GM19452 (cell line): ENCODE data around the gene C16orf86.

Source experiments
- ATAC-seq: cut with Tn5 transposase; IDR thresholded peaks from one replicate; pipeline ENCODE4 v1.9.1; 2021; ENCODE audit not compliant: unreplicated experiment

C16orf86 gene

DNA sequence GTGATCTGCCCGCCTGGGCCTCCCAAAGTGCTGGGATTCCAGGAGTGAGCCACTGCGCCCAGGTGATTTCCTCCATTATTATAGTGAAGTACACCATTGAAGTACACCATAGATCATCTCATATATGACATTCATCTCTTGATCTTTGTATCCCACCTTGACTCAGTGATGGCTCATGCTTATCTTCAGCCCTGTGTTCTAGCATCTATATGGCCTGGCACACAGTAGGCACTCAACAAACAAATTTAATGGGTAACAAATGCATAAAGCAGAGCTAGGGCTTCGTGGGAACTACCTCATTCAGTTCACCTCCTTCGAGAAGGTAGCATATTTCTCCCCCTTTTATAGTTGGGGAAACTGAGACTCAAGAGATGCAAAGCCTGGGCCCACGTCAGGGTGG lies 1.0 kb upstream of the C16orf86 start:
- ATAC-seq: no peak

DNA sequence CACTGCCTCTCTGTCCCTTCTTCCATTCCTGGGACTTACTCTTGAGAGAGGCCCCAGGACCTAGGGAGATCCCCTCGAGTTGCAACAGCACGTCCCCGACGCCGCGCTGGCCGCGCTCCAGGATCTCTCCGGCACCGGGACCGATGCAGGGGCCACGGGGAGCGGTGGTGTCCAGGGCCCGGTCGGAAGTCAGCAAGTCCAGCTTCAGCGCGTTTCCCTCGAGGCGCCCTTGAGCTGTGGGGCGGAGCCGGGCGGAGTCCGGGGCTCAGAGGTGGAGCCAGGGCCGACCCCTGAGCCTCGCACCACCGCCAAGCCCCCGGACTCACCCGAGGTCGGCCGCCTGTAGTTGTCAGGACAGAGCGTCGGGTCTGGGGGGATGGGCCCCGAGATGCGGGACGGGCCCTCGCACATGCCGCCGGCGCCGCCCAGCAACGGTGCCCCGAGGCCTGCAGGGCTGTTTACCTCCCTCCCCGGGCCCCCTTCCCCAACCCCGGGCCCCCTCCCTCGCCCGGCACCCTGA lies 522 bp upstream of the C16orf86 start:
- ATAC-seq: no peak

DNA sequence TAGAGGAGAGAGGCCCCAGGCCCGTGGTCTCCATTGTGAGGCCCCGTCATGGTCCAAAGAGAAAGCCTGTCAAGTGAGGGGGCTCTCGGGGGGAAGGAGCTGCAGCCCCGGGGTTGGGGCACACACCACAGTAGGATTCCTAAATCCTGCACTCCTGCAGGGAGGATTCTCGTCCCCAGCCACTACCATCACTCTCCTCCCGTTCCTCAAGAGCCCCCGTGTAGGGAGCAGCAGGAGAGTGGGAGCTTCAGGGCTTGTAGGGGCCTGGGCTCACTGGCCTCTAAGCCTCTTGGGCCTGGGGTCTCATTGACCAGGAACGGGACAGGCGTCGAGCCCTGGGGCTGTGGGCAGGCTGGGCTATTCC lies 821 bp downstream of the C16orf86 start:
- no peak for ATAC-seq

DNA sequence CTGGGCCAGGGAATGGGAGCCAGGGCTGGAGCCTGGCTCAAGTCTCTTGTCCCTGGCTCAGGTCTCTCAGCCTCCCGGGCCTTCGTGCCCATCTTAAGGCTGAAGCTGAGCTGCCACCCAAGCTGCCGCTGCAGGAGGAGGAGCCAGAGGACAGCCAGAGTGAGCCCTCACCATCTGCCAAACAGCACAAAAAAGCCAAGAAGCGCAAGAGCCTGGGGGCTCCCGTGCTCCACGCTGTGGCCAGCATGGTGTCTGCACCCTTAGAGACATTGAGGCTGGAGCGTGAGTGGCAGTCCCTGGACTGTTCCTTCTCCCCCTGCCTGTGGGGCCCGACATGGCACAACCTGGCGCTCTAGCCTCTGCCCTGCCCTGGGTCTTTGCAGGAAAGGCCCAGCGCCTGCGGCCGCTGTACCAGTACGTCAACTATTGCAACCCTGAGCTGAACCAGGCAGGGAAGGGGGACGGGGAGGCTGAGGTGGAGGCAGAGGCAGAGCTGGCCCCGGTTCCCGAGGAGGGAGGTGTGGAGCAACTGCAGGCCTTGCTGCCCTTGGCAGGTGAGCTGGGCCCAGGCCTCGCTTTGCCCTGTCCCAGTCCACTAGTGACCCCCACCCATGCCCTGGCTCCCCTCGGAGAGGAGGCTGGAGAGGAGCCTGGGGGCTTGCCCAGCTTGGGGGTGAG lies 1.3 kb downstream of the C16orf86 start:
- peak; percentile 81 for ATAC-seq

DNA sequence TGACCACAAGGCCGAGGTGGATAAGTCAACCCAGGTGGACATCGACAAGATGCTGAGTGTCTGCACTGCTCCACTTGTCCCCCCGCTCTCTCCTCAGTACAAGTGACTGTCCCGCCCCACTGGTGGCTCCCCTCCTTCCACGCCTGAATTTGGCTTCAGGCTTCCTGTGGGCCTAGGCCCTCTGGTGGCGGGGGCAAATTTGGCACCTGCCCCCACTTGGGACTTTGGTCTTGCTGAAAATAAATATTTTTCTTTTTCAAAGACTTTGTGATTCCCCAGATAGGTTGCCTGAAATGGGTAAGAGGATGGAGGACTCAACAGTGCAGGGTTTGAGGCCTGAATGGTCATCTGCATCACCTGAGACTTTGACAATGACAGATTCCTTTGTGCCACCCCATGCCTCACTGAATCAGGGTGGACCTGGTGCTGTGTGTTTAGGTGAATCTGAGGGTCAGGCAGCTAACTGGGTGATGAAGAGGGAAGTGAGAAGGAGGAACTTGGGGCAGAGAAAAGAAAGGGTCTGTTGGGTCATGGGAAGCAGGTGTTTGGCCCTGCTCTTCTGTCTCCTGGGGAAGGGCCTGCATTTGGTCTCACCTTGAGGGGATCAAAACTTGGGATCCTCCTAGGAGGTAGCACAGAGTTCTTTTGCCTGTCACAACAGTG lies 2.0 kb downstream of the C16orf86 start:
- no peak for ATAC-seq

DNA sequence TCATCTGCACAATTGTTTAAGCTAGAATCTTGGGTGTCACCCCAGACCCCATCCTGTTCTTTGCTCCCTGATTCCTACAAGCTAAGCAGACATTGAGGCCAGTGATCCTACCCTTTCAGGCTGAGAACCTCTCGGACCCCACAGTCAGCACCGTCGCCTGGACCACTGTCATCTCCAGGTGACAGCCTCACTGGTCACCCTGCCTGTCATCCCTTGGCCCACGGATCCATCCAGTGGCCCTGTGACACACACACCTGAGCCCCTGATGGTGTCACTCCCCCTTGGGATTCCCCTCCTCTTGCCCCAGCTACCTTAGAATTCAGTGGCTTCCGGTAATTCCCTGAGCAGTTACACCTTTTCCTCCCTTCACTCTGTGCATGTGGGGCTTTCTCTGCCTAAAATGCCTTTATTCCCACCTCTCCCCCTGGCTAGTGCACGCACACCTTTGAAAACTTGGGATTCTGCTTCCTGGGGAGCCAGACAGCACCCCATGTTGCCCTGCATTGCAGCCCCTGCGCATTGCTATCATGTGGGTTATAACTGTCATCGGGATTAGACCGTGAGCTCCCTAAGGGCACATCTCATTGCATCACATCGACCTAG lies 3.0 kb downstream of the C16orf86 start:
- ATAC-seq: no peak

DNA sequence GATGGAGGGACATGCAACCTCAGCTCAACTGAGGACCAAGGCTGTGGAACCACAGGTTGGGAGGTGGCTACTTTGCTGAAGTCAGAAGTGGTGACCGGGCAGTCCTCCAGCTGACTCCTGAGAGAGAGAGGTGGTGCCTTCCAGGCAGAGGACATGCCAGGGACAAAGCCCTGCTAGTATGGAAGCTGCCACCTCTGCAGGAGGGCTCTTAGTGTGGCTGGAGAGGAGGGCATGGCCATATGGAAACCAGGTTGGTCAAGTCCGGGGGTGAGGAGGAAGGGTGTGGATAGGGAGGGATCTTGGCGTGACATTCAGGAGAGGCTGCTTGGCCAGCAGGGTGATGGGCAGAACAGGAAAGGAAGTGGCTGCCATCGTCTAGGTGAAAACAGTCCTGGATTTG lies 5.7 kb downstream of the C16orf86 start:
- ATAC-seq: no peak

DNA sequence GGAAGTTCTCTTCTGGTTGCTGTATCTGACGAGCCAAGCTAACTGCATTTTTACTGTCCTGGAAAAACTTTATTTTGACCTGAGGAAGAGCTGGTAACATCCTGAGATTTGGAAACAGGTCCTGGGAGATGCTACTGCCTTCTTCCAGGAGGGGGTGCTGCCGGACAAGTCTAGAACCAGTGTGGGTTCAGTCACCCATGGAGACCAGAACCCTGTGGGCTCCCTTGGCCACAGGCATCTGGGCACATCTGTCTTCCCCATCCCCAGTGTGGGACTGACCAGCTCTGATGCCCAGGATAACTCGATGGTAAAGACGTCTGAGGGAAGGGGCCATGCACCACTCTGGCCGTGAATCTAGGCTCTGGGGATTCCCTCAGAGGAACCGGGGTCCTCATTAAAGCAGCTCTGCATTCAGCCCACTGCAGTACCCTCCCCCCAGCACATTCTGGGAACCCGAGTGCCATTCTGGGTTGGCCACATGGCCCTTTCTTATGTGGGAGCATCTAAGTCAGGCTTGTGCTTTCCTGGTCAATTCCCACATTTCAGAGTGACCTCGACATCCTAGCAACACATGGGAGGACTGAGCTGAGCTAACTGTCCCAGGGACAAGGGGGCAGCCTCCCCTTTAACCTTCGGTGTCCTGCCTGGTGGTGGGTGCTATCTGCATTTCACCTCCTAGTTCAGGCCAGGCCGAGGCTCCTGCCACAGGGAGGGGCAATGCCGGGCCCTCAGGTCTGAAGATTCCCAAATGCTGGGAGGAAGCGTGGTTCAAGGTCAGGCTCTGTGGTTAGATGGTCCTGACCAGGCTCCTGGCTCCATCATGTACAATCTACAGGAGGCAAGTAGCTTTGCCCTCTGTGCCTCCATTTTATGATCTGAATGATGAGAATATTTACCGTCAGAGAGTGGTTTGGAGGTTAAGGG lies 6.4 kb downstream of the C16orf86 start:
- ATAC-seq: no peak

DNA sequence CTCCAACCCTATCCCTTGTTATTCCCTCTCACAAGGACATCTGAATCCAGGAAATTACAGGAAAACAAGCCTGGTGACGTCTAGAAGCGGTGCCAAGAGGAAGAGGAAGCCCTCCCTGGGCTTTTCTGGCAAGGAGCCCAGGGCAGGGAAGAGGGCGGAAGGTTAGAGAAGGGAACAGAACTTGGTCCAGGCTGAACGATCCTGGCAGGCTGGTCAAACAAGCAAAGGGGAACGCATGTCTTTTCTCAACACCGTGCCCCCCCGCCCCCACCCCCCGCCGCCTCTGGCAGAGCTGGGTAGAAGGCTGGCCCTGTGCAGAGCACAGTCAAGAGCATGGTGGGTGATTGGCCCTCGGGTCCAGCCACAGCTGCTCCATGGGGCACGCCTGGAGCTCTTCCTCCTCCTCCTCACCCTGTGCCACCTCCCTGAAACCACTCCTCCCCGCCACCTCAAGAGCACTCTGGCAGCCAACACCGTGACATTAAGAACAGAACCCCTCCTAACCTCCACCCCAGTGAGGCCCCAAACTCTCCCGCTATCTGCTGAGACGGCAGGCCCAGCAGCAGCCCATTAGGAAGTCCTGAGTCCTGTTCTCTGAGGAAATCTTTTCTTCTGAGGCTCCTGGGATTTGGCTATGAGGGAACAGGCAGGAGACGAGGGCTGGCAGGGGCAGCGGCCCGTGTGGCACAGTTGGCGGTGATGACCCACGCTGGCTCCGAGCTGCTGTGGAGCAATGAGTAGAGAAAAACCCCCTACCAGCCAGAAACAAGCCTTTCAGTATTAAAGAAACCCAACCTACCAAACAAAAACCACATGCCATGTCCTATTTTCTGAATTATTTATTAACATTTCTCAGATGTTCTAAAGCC lies 7.3 kb downstream of the C16orf86 start:
- ATAC-seq: no peak

DNA sequence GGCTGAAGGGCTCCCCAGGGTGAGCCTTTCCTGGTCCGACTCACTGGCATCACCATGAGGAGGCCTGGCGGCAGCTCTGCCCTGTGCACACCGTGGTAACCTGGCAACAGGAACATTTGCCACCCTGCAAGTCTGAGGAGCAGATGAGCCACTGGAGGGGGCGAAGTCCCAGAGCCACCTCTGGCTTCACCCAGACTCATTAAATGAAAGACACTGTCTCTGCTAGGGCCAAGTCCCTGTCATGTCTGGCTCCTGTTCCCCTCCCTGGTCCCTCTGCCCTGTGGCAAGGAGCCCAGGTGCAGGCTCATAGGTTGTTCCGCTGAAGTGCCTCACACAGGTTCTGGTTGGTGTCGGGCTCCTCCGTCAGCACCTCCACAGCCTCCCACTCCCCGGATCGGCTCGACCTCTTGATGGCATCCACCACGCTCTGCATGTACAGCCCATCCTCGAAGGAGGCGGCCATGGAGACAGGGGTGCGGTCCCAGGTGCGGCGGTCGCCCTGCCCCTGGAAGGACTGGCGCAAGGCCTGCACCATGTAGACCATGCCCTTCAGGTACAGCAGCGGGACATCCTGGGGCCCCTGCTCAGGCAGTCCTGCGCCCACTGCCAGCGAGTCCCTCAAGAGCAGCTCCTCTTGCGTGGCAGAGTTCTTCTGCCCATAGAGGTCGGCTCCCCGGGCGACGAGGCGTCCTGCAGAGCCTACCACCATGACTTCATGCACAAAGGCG lies 8.4 kb downstream of the C16orf86 start:
- no peak for ATAC-seq

DNA sequence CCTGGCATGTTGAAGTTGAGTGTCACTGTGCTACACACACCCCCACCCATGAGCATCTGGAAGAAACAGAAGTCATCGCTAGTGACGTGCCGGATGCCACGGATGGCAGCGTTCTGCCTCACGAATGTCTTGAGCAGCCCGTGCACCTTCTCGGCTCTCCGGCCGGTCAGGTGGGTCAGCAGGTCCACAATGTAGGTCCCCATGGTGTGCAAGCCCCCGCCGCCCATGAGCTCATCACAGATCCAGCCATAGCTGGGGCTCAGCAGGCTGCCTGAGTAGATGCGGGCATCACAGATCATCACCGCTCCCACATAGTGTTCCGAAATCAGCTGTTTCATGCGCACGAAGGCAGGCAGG lies 8.9 kb downstream of the C16orf86 start:
- ATAC-seq: no peak

DNA sequence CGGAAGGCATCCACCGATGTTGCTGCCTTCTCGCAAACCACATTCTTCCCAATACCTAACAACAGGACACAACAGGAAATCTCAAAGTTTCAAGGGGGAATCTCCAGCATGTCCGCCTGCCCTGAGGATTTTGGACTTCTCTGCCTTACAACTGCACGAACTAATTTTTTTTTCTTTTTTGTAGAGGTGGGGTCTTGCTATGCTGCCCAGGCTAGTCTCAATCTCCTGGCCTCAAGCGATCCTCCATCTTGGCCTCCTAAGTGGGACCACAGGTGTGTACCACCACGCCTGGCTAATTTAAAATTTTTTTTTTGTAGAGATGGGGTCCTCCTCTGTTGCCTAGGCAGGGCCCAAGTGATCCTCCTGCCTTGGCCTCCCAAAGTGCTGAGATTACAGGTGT lies 9.4 kb downstream of the C16orf86 start:
- no peak for ATAC-seq

DNA sequence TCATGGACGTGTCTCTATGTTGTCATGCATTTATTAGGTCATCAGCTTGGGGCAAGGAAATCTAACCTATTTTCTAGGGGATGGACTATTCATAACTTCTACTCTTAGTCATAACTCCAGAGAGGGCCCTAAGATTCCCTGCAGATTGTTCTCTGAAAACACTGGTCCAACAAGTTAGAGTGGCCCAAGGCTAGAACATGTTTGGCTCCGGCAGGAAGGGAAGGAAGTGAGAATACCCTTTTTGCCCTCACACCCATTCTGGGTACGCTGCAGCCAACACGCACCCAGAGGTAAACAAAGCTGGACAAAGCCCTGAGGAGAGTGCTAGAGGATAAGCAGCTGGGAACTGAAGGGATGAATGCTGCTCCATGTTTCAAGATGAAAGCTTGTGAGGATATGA lies 9.9 kb downstream of the C16orf86 start:
- ATAC-seq: no peak

DNA sequence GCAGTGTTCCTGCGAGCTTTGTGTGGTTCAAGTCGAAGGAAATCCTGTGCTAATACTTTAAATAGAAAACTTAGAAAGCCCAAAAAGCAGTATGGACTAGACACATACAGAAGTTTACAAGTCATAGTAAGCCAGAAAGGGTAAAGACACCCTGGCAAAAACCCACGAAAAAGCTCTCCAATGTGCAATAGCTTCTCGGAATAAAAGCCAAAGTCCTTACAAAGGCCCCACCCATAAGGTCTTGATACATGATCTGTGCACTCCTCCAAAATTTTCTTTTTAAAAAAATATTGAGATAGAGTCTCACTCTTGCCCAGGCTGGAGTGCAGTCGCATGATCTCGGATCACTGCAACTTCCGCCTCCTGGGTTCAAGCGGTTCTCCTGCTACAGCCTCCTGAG lies 10.3 kb downstream of the C16orf86 start:
- ATAC-seq: no peak

DNA sequence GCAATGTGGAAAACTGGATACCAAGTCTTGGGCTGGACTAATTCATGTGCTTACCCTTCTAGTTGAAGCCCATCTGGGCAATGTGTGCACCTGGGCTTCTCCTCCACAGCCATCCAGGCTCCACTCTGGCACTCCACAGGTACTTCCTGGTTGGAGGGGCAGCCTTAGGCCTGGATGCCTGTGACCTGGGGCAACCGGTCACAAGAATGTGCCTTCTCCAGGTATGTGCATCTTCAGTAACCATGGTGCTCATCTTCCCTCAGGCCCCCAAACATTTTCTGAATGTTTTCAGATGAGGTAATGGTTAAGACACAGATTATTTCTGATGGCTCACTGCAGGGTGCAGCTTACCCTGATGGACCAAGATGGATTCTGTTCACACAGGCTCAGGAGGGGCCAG lies 11.1 kb downstream of the C16orf86 start:
- ATAC-seq: no peak

DNA sequence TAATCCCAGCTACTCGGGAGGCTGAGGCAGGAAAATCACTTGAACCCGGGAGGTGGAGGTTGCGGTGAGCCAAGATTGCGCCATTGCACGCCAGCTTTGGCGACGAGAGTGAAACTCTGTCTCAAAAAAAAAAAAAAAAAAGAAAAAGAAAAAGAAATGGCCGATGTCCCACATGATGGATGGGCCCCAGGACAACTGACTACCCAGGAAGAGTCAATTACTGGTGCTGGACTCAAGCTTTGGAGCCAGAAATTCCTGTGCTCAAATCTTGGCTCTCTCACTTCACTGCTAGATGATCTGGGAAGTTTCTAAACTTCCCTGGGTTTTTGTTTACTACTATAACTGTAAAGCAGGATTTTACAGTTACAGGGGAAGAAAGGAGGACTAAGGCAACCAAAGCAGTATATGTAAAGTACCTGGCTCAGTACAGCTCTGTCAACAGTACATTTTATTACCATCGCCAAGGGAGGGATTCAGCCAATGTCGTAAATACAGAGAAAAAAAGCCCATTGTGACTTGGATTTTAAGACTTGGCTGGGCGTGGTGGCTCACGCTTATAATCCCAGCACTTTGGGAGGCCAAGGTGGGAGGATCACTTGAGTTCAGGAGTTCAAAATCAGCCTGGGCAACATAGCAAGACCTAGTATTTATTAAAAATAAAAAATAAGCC lies 11.9 kb downstream of the C16orf86 start:
- ATAC-seq: no peak

DNA sequence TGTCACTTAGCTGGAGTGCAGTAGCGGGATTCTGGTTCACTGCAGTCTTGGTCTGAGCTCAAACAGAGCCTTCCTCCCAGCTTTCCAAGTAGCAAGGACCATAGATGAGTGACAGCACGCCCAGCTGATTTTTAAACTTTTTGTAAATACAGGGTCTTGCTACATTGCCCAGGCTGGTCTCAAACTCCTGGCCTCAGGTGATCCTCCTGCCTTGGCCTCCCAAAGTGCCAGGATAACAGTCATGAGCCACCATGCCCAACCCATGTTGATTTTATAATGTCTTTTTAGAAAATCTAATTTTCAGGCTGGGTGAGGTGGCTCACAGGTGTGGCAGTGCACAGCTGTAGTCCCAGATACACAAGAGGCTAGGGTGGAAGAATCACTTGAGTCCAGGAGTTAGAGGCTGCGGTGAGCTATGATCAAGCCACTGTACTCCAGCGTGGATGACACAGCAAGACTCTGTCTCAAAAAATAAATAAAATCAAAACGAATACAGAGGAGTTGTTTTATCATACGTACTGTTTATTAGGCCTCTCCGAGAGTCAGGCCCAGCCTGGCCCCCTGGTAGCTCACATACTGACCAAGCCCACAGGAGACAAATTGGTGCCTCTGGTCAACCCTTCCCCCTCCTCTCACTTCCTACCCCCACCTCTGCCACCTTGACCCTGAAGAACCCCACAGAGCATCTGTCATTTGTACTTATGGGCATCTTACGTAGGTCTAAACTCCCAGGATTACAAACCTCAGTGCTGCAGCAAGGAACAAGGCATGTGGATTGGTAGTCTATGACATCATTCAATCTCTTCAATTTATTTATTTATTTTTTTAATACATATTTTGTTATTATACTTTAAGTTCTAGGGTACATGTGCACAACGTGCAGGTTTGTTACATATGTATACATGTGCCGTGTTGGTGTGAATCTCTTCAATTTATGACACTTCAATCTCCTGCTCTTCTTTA lies 13.6 kb downstream of the C16orf86 start:
- no peak for ATAC-seq

DNA sequence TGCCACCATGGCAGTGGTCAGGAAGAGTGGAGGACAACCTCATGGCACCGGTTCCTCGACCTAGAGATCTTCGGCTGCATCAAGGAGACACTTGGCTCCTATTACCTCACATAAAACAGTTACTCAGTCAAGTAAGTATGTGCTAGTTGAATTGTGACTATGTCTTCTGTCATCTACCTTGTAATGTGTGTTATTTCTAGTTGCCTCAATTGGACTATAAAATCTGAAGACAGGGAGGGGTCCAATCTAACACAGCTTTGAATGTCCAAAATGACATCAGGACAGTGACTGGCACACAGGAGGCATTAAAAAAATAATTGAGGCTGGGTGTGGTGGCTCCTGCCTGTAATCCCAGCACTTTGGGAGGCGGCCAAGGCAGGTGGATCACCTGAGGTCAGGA lies 17.2 kb downstream of the C16orf86 start:
- no peak for ATAC-seq
